Right lobe of liver (tissue), 6 donors: ENCODE measurements around the gene BTBD19. TPM values are rescaled to one million over a fixed set of nuclear protein-coding genes. Genes with fewer than 3 reads are reported as not detected.
A peak's percentile ranks its signal among the peaks of the same experiment; 100 is the strongest.
"Not testable (repeated sequence)": the region's sequence is repeated elsewhere in the genome, so short reads cannot be mapped to it uniquely, and the experiment has no call there.

Source experiments
- ATAC-seq, 4 donors: fragments of 200-7000 bp; cut with Tn5 transposase; one replicate each; pipeline ENCODE4 v1.9.1; 2020; ENCODE audit warnings: mild to moderate bottlenecking in 4 of 4, moderate library complexity in 4 of 4
- DNase-seq, 3 donors: peaks; one replicate each; pipeline ENCODE4 v3.0.0-alpha.2; 2020
- H3K27ac ChIP-seq, 3 donors: fragments of 200-600 bp; one replicate each; pipeline ENCODE4 v1.8.0; 2022
- H3K27me3 ChIP-seq, 2 donors: fragments of 200-600 bp; one replicate each; pipeline ENCODE4 v1.8.0; 2022
- H3K36me3 ChIP-seq, 4 donors: fragments of 200-600 bp; sonication (generic) in 1 of 4; one replicate each; pipeline versions ENCODE4 v1.5.1 to v1.8.0; 2017 to 2022; ENCODE audit warnings: control low read depth in 1 of 4
- H3K4me1 ChIP-seq, 4 donors: fragments of 200-600 bp; sonication (generic) in 1 of 4; one replicate each; pipeline versions ENCODE4 v1.5.1 to v1.8.0; 2017 to 2022; ENCODE audit warnings: control low read depth in 1 of 4
- H3K4me3 ChIP-seq, 3 donors: fragments of 200-600 bp; one replicate each; pipeline ENCODE4 v1.8.0; 2022
- H3K9me3 ChIP-seq, 4 donors: fragments of 200-600 bp; sonication (generic) in 1 of 4; one replicate each; pipeline versions ENCODE4 v1.5.1 to v1.8.0; 2017 to 2022; ENCODE audit warnings: control low read depth in 1 of 4
- CTCF ChIP-seq, 4 donors: fragments of 200-600 bp in 3 of 4; fragments of 450-650 bp in 1 of 4; IDR thresholded peaks; one replicate each; pipeline versions ENCODE4 v1.5.1 to v1.8.0; 2016 to 2022; ENCODE audit warnings: antibody characterized with exemption in 4 of 4, mild to moderate bottlenecking in 2 of 4
- POLR2A ChIP-seq: fragments of 450-650 bp; IDR thresholded peaks from one replicate; pipeline ENCODE4 v1.6.1; 2017; ENCODE audit warnings: antibody characterized with exemption, mild to moderate bottlenecking
- WGBS: methylation state at CpG from one replicate; pipeline ENCODE4 v1.1.6; 2018; ENCODE audit warnings: low coverage, low lambda C conversion rate; ENCODE audit not compliant: insufficient coverage; ENCODE audit errors: missing lambda C conversion rate; 5-methylcytosine and 5-hydroxymethylcytosine counted together
- intact Hi-C, 2 donors: fragments of 100-400 bp; cut with DNase I; formaldehyde crosslinking; loops; one replicate each; pipeline versions ENCODE4 v1.11.2 to v1.14.1; 2022
- long read RNA-seq: library from polyadenylated mRNA; unstranded; transcript quantifications from one replicate; pipeline ENCODE4 v2.0.0, GENCODE V29; 2019
- total RNA-seq, 6 experiments: library from RNA; depleted of rRNA in 2 of 6; stranded (reverse); fragments of >200 nt in 2 of 6; fragmentation: NEBNext Ultra II Directional in 3 of 6; extraction: Animal tissue kit (Norgen Biotek cat#: 25700) in 3 of 6; gene quantifications; one replicate each; pipeline versions ENCODE4 v1.1.0 to v1.2.4, GENCODE V29; 2016 to 2023
- donor health status: DM: no; HTN: yes; CAD: no.
- donor health status: DM: no; HTN: no; CAD: no.
- donor health status: DM: no; HTN: no; CAD: no.
- donor health status: DM: no; HTN: yes; CAD: no.
- donor health status: DM: no; HTN: yes; CAD: no.

BTBD19 gene
- total RNA-seq: 1 to 10 TPM; 2.6 to 7.5 (median 5.3) TPM
- long read RNA-seq, partial matches to known transcripts: 0 of 2 reads
- long read RNA-seq, other reads (novel, unspliced or antisense): 2 of 2 reads

- WGBS: 45% methylated on average over 11 of the region's 23 CpGs
- peaks cover 0 to 50% (median 28%) of the 10 kb centered on the region in 4 donors for H3K4me1 ChIP-seq
- ATAC-seq: peak; percentile 50 to 59 (median 52)
- TF ChIP-seq CTCF (IDR thresholded peaks at IDR 0.05): no peak
- peak; percentile 28 for TF ChIP-seq POLR2A
- no peaks in the 10 kb centered on the region for H3K9me3 ChIP-seq
- H3K4me3 ChIP-seq: peak within 1 kb of the TSS in 2 of 3 donors; percentile 4 to 26
- peaks cover 0 to 7% (median 1%) of the 10 kb centered on the region in 4 donors for H3K36me3 ChIP-seq
- no peaks in the 10 kb centered on the region for H3K27me3 ChIP-seq
- H3K27ac ChIP-seq: peak within 1 kb of the TSS; percentile 93 to 99 (median 96)
- DNase-seq: peak; percentile 83 to 89 (median 87)
- intact Hi-C loops: no loop called here
These were observed at the start of gene BTBD19 for GRCh38 chr1:44808063-44808937. Gene BTBD19, plus strand, starts transcription at chr1:44808523. Its CDS starts 298 bp downstream, at chr1:44808821.

- H3K27ac ChIP-seq: no peak overlapping the region
- DNase-seq (no peak), ATAC-seq (no peak)
- H3K9me3 ChIP-seq: no peaks in the 10 kb centered on the region
- H3K4me1 ChIP-seq: no peaks in the 10 kb centered on the region
- H3K4me3 ChIP-seq: no peak overlapping the region
- intact Hi-C loops: no loop called here
- H3K27me3 ChIP-seq: no peaks in the 10 kb centered on the region
- TF ChIP-seq CTCF (IDR thresholded peaks at IDR 0.05) (no peak), POLR2A (no peak)
- no peaks in the 10 kb centered on the region for H3K36me3 ChIP-seq
- WGBS: 100% methylated on average over 3 of the region's 11 CpGs
These were observed 49.2 kb upstream of the BTBD19 start for GRCh38 chr1:44759077-44759476.

- Histone ChIP-seq H3K36me3 (no peaks in the 10 kb centered on the region), H3K27ac (no peak overlapping the region), H3K4me1 (no peaks in the 10 kb centered on the region), H3K27me3 (no peaks in the 10 kb centered on the region), H3K4me3 (no peak overlapping the region), H3K9me3 (no peaks in the 10 kb centered on the region)
- no peak for ATAC-seq
- DNase-seq: no peak
- 89% methylated on average over 1 of the region's 3 CpGs for WGBS
- intact Hi-C loops: no loop called here
- no peak for TF ChIP-seq POLR2A
- no peak for TF ChIP-seq CTCF (IDR thresholded peaks at IDR 0.05)
These were observed 47.4 kb upstream of the BTBD19 start for GRCh38 chr1:44760876-44761275.

GRCh38 chr1:44766421-44766820, 41.9 kb upstream of the BTBD19 start:
- H3K4me3 ChIP-seq, H3K27me3 ChIP-seq, H3K36me3 ChIP-seq, H3K9me3 ChIP-seq, DNase-seq, intact Hi-C loops, ATAC-seq, H3K27ac ChIP-seq, H3K4me1 ChIP-seq: not testable (repeated sequence)
- 92% methylated on average over 2 of the region's 6 CpGs for WGBS
